ENCODE results near the gene BRCA2. TPM values are rescaled to one million over a fixed set of nuclear protein-coding genes. Genes with fewer than 3 reads are reported as not detected.

Gene BRCA2
- total and polyA plus RNA-seq, 2 experiments from 2014 or later = 3.7 to 5.3 TPM

DNA sequence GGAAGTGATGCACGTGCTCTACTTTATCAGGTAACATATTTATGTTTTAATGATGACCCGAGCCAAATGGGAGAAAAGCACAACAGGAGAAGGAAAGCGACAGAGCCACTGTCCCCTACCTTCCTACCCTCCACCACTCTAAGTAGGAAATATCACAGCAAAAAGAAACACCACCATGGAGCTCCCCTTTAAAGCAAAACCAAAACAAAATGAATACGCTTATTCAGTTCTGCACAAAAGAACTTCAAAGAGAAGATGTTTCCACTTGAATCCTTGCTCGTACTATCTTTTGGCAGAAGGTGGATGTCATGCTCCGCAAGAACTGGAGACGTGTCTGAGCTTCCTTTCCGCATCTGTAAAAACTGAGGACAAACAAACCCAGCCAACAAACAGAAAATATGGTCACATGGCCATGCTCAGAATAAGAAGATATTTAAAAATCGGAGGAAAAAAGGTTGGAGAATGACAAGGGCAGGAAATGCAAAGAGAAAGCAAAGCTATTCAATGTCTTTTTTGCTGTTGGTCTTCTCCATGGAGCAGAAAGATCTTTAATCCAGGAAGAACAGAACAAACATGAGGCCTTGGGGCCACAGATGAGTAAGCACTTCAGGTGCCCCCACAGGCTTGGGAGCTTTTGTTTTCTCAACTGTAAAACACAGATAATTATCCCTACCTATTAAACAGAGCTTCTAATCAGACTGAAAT is 93.1 kb downstream of the BRCA2 start:
- H3K79me2 ChIP-seq (ENCODE audit: insufficient read depth) = no peaks in the 10 kb centered on the region
- H3K4me2 ChIP-seq (ENCODE audit: unreplicated experiment) = no peak overlapping the region
- H3K36me3 ChIP-seq (ENCODE audit: low read depth) = no peaks in the 10 kb centered on the region
- H4K20me1 ChIP-seq (ENCODE audit: insufficient read depth) = no peaks in the 10 kb centered on the region
- TF ChIP-seq EZH2phosphoT487 (IDR thresholded peaks at IDR 0.05; ENCODE audit: insufficient read depth, low read depth) (no peak), EZH2 (IDR thresholded peaks at IDR 0.05; ENCODE audit: insufficient read depth, poor library complexity, severe bottlenecking) (no peak)
- no peak for DNase-seq
- H3F3A ChIP-seq (ENCODE audit: insufficient read depth) = no peaks in the 10 kb centered on the region
- no peaks in the 10 kb centered on the region for H3K4me1 ChIP-seq (ENCODE audit: insufficient read depth)
- no peaks in the 10 kb centered on the region for H3K9me2 ChIP-seq (ENCODE audit: insufficient read depth)
- in situ Hi-C loops (cut with MboI) = no loop called here
- no peak overlapping the region for H3K9ac ChIP-seq
- H3K9me3 ChIP-seq (ENCODE audit: low read depth) = no peaks in the 10 kb centered on the region
- H3K27me3 ChIP-seq (replicated peaks; ENCODE audit: insufficient read depth) = no peaks in the 10 kb centered on the region
- WGBS, 2 experiments (ENCODE audit: low coverage in 1 of 2, low lambda C conversion rate in 2 of 2, missing lambda C conversion rate in 2 of 2) = 87 to 89% methylated on average over 9 of the region's 9 CpGs
- H2AFZ ChIP-seq = no peak overlapping the region
- no peak overlapping the region for H3K27ac ChIP-seq
- H3K4me3 ChIP-seq = no peak overlapping the region

DNA sequence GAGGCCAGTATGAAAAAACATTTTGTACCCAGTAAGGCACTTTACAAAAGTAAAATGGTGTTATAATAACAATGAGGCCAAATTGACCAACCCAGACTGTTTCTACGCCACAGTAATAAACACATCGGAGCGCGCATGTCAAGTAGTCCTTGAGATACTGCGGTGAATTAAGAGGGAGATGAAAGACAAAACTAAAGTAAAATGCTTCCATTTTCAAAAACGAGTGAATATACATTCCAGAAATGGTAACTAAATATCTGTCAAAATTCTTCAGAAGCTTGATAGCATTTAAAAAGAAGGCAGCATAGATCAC is 93.6 kb downstream of the BRCA2 start:
- no peak for DNase-seq

DNA sequence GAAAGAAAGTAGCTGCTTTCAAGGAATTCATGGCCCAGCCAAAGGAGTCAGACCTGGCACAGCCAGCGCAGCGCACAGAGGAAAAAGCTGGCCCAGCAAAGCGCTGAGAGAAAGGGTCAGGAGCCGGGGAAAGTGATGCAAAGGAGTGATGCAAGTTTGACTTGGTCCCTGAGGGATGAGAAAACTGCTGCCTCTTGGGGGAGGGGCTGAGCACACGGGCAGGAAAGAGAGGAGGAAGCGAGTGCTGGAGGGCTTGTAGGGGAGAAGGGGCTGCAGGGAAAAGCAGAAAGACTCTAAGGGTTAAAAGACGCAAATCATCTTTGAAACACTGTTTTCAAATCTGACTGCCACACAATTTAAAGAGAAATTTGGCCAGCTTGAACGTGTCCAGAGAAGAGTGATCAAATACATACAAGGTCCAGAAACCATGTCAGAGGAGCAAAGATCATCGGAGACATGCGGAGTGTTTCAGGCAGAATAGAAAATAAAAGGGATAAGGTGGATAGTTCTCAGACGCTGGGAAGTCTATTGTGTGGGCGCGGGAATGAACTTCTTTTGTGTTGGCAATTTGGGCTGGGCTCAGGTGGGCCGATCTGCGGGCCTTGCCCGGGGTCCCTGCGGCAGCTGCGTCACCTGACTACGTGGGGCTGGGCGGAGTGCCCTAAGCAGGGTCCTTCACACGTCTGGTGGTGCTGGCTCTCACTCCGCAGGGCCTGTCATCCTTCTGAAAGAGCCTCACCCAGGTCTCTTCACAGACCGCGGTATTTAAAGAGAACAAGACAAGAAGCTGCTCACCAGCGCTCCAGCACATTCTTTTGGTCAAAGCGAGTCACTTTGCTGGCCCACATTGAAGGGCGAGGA is 94.5 kb downstream of the BRCA2 start:
- Histone ChIP-seq H3F3A (ENCODE audit: insufficient read depth) (no peaks in the 10 kb centered on the region), H3K36me3 (ENCODE audit: low read depth) (no peaks in the 10 kb centered on the region), H2AFZ (no peak overlapping the region), H3K79me2 (ENCODE audit: insufficient read depth) (no peaks in the 10 kb centered on the region), H4K20me1 (ENCODE audit: insufficient read depth) (no peaks in the 10 kb centered on the region), H3K4me3 (no peak overlapping the region), H3K27me3 (replicated peaks; ENCODE audit: insufficient read depth) (no peaks in the 10 kb centered on the region), H3K9ac (no peak overlapping the region), H3K4me2 (ENCODE audit: unreplicated experiment) (no peak overlapping the region), H3K9me2 (ENCODE audit: insufficient read depth) (no peaks in the 10 kb centered on the region), H3K9me3 (ENCODE audit: low read depth) (no peaks in the 10 kb centered on the region), H3K27ac (no peak overlapping the region), H3K4me1 (ENCODE audit: insufficient read depth) (no peaks in the 10 kb centered on the region)
- DNase-seq = no peak
- no peak for TF ChIP-seq EZH2phosphoT487 (IDR thresholded peaks at IDR 0.05; ENCODE audit: insufficient read depth, low read depth)
- no peak for TF ChIP-seq EZH2 (IDR thresholded peaks at IDR 0.05; ENCODE audit: insufficient read depth, poor library complexity, severe bottlenecking)
- in situ Hi-C loops (cut with MboI) = no loop called here
- 67 to 70% methylated on average over 27 of the region's 27 CpGs for WGBS, 2 experiments (ENCODE audit: low coverage in 1 of 2, low lambda C conversion rate in 2 of 2, missing lambda C conversion rate in 2 of 2)

More for the DNA sequence above, 93.6 kb downstream of the BRCA2 start:
- H2AFZ ChIP-seq = no peak overlapping the region
- H3K4me3 ChIP-seq = no peak overlapping the region
- H4K20me1 ChIP-seq (ENCODE audit: insufficient read depth) = no peaks in the 10 kb centered on the region
- H3F3A ChIP-seq (ENCODE audit: insufficient read depth) = no peaks in the 10 kb centered on the region
- H3K27ac ChIP-seq = no peak overlapping the region
- no peak overlapping the region for H3K4me2 ChIP-seq (ENCODE audit: unreplicated experiment)
- in situ Hi-C loops (cut with MboI) = no loop called here
- H3K79me2 ChIP-seq (ENCODE audit: insufficient read depth) = no peaks in the 10 kb centered on the region
- H3K9ac ChIP-seq = no peak overlapping the region
- H3K9me2 ChIP-seq (ENCODE audit: insufficient read depth) = no peaks in the 10 kb centered on the region
- H3K9me3 ChIP-seq (ENCODE audit: low read depth) = no peaks in the 10 kb centered on the region
- no peaks in the 10 kb centered on the region for H3K36me3 ChIP-seq (ENCODE audit: low read depth)
- 96 to 97% methylated on average over 6 of the region's 6 CpGs for WGBS, 2 experiments (ENCODE audit: low coverage in 1 of 2, low lambda C conversion rate in 2 of 2, missing lambda C conversion rate in 2 of 2)
- no peaks in the 10 kb centered on the region for H3K27me3 ChIP-seq (replicated peaks; ENCODE audit: insufficient read depth)
- no peaks in the 10 kb centered on the region for H3K4me1 ChIP-seq (ENCODE audit: insufficient read depth)
- TF ChIP-seq EZH2phosphoT487 (IDR thresholded peaks at IDR 0.05; ENCODE audit: insufficient read depth, low read depth) (no peak), EZH2 (IDR thresholded peaks at IDR 0.05; ENCODE audit: insufficient read depth, poor library complexity, severe bottlenecking) (no peak)

DNA sequence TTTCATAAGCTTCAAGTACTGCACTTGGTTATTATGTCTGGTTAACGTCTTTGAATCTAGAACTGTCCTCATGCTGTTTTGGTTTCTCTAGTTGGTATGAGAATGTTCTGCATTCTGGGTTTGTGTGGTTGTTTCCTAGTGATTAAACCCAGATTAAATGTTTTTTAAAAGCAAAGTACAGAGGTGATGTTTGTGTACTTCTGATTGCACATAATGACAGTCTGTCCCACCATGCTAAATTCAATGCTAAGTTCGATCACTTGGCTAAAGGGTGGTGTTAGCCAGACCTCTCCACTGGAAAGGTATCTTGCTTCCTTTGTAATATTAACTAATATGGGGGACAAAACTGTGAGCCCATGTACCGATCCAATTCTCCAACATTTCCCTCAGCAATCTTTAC is 98.0 kb downstream of the BRCA2 start:
- H3K9me2 ChIP-seq (ENCODE audit: insufficient read depth) = no peaks in the 10 kb centered on the region
- no peaks in the 10 kb centered on the region for H3K9me3 ChIP-seq (ENCODE audit: low read depth)
- no peaks in the 10 kb centered on the region for H3K36me3 ChIP-seq (ENCODE audit: low read depth)
- no peak overlapping the region for H3K4me2 ChIP-seq (ENCODE audit: unreplicated experiment)
- no peaks in the 10 kb centered on the region for H3K79me2 ChIP-seq (ENCODE audit: insufficient read depth)
- no peak overlapping the region for H3K9ac ChIP-seq
- in situ Hi-C loops (cut with MboI) = no loop called here
- no peaks in the 10 kb centered on the region for H3F3A ChIP-seq (ENCODE audit: insufficient read depth)
- H3K27me3 ChIP-seq (replicated peaks; ENCODE audit: insufficient read depth) = no peaks in the 10 kb centered on the region
- DNase-seq = no peak
- no peak overlapping the region for H3K4me3 ChIP-seq
- 72 to 74% methylated on average over 3 of the region's 3 CpGs for WGBS, 2 experiments (ENCODE audit: low coverage in 1 of 2, low lambda C conversion rate in 2 of 2, missing lambda C conversion rate in 2 of 2)
- TF ChIP-seq EZH2phosphoT487 (IDR thresholded peaks at IDR 0.05; ENCODE audit: insufficient read depth, low read depth) (no peak), EZH2 (IDR thresholded peaks at IDR 0.05; ENCODE audit: insufficient read depth, poor library complexity, severe bottlenecking) (no peak)
- no peak overlapping the region for H3K27ac ChIP-seq
- no peaks in the 10 kb centered on the region for H4K20me1 ChIP-seq (ENCODE audit: insufficient read depth)
- no peak overlapping the region for H2AFZ ChIP-seq
- H3K4me1 ChIP-seq (ENCODE audit: insufficient read depth) = no peaks in the 10 kb centered on the region

Data from GM23248 (cell line).